H7 (cell line): ENCODE results near the gene MCC. TPM values are rescaled to one million over a fixed set of nuclear protein-coding genes. Genes with fewer than 3 reads are reported as not detected.

Source experiments
- DNase-seq: peaks from one replicate; pipeline ENCODE4 v3.0.0; 2012
- H3K27me3 ChIP-seq: 2 replicates; pipeline ENCODE4 v1.6.0; 2011; ENCODE audit warnings: mild to moderate bottlenecking, low read length; ENCODE audit not compliant: control insufficient read depth, insufficient read depth
- H3K36me3 ChIP-seq: replicated peaks from 2 replicates; pipeline ENCODE4 v1.5.1; 2011; ENCODE audit warnings: low read length; ENCODE audit not compliant: control insufficient read depth, insufficient read depth
- H3K4me3 ChIP-seq: 2 replicates; pipeline ENCODE4 v1.5.1; 2011; ENCODE audit warnings: low read depth, mild to moderate bottlenecking, control low read depth, low read length, moderate library complexity; ENCODE audit not compliant: insufficient read depth
- total RNA-seq: library from RNA; depleted of rRNA; stranded (reverse); fragments of >200 nt; shearing (Covaris generic); gene quantifications from 2 replicates; pipeline ENCODE4 v1.2.3, GENCODE V29; 2014; rRNA removed

MCC gene
- total RNA-seq, 1 experiment from 2014 or later = 23.0 TPM

- no peak overlapping the region for H3K4me3 ChIP-seq
- no peaks in the 10 kb centered on the region for H3K27me3 ChIP-seq
- DNase-seq = no peak
- no peaks in the 10 kb centered on the region; the same call in 1 of the 2 replicates for H3K36me3 ChIP-seq
Observed at GRCh38 chr5:112983363-112983762, 504.9 kb downstream of the MCC start.

- DNase-seq = no peak
- Histone ChIP-seq H3K27me3 (no peaks in the 10 kb centered on the region), H3K4me3 (no peak overlapping the region), H3K36me3 (no peaks in the 10 kb centered on the region; the same call in 1 of the 2 replicates)
Observed at GRCh38 chr5:112979723-112980122, 508.5 kb downstream of the MCC start.

GRCh38 chr5:112978836-112979235 is 509.4 kb downstream of the MCC start:
- no peak for DNase-seq
- Histone ChIP-seq H3K27me3 (no peaks in the 10 kb centered on the region), H3K4me3 (no peak overlapping the region), H3K36me3 (no peaks in the 10 kb centered on the region; the same call in 1 of the 2 replicates)

GRCh38 chr5:112977440-112977861 is 510.8 kb downstream of the MCC start:
- no peak for DNase-seq
- H3K27me3 ChIP-seq = no peaks in the 10 kb centered on the region
- no peaks in the 10 kb centered on the region for H3K36me3 ChIP-seq
- H3K4me3 ChIP-seq = peak overlapping the region; percentile 93

- peak; percentile 94 for DNase-seq
- H3K4me3 ChIP-seq = peak within 1 kb of the TSS; percentile 93
- no peaks in the 10 kb centered on the region for H3K36me3 ChIP-seq
- no peaks in the 10 kb centered on the region for H3K27me3 ChIP-seq
Observed at GRCh38 chr5:112976432-112977309, 511.6 kb downstream of the MCC start, which contains the start of gene DCP2. Gene DCP2, plus strand, starts transcription at chr5:112976798. Its CDS starts 136 bp downstream, at chr5:112976934.

- no peak for DNase-seq
- H3K27me3 ChIP-seq = no peaks in the 10 kb centered on the region
- H3K36me3 ChIP-seq = no peaks in the 10 kb centered on the region
- peak overlapping the region; percentile 49 for H3K4me3 ChIP-seq
Observed at GRCh38 chr5:112975721-112976431, 512.4 kb downstream of the MCC start.

- no peak overlapping the region for H3K4me3 ChIP-seq
Observed at GRCh38 chr5:112974901-112975300, 513.4 kb downstream of the MCC start.

GRCh38 chr5:112973904-112974303 is 514.3 kb downstream of the MCC start:
- H3K36me3 ChIP-seq = no peaks in the 10 kb centered on the region
- H3K4me3 ChIP-seq = no peak overlapping the region
- no peaks in the 10 kb centered on the region for H3K27me3 ChIP-seq
- DNase-seq = no peak

More at GRCh38 chr5:112974901-112975300, 513.4 kb downstream of the MCC start:
- Histone ChIP-seq H3K36me3 (no peaks in the 10 kb centered on the region), H3K27me3 (no peaks in the 10 kb centered on the region)
- no peak for DNase-seq

GRCh38 chr5:112973036-112973435 is 515.2 kb downstream of the MCC start:
- Histone ChIP-seq H3K36me3 (no peaks in the 10 kb centered on the region), H3K4me3 (no peak overlapping the region), H3K27me3 (no peaks in the 10 kb centered on the region)
- no peak for DNase-seq

Other genes starting within 250 kb of the MCC start
- not detected in 2 replicates for gene TSSK1B, start 53.5 kb downstream of the MCC start, total RNA-seq
- gene YTHDC2, start 25.2 kb upstream of the MCC start, total RNA-seq = 10.2 and 12.9 TPM in 2 replicates